PC-9 (cell line): Measurements from ENCODE around the gene MMP13.
A peak's percentile ranks its signal among the peaks of the same experiment; 100 is the strongest.

Experiments used
- CTCF ChIP-seq: fragments of 200-600 bp; sonication (generic); conservative IDR thresholded peaks from 2 replicates; pipeline ENCODE4 v1.6.1; 2017; ENCODE audit warnings: mixed run types, antibody characterized with exemption, mild to moderate bottlenecking, moderate library complexity
- EZH2 ChIP-seq: fragments of 200-600 bp; sonication (generic); IDR thresholded peaks from 2 replicates; pipeline ENCODE4 v1.8.0; 2017; ENCODE audit warnings: antibody characterized with exemption, low read depth

- peak; percentile 78 for TF ChIP-seq CTCF
- no peak for TF ChIP-seq EZH2
These were observed 41.1 kb downstream of the MMP13 start for GRCh38 chr11:102914238-102915043.
